Right cardiac atrium (tissue), 5 donors: ENCODE results near the gene MAGI2. TPM values are rescaled to one million over a fixed set of nuclear protein-coding genes. Genes with fewer than 3 reads are reported as not detected.
"Not testable (repeated sequence)": the region's sequence is repeated elsewhere in the genome, so short reads cannot be mapped to it uniquely, and the experiment has no call there.

Source experiments
- ATAC-seq, 2 donors: fragments of 200-7000 bp; cut with Tn5 transposase; one replicate each; pipeline versions ENCODE4 v1.8.0 to v1.9.1; 2020; ENCODE audit warnings: moderate library complexity in 2 of 2, mild to moderate bottlenecking in 1 of 2
- DNase-seq, 3 donors: peaks; one replicate each; pipeline ENCODE4 v3.0.0-alpha.2; 2020
- H3K27ac ChIP-seq: one replicate; pipeline ENCODE4 v1.5.1; 2013; ENCODE audit warnings: mild to moderate bottlenecking, low read length, control low read depth, moderate library complexity
- H3K27me3 ChIP-seq: one replicate; pipeline ENCODE4 v1.6.1; 2013; ENCODE audit not compliant: control insufficient read depth, insufficient read depth
- H3K4me1 ChIP-seq: one replicate; pipeline ENCODE4 v1.6.1; 2013; ENCODE audit warnings: low read length; ENCODE audit not compliant: control insufficient read depth, insufficient read depth
- H3K4me3 ChIP-seq: one replicate; pipeline ENCODE4 v1.5.1; 2013; ENCODE audit warnings: low read length, control low read depth
- H3K9me3 ChIP-seq: one replicate; pipeline ENCODE4 v1.6.1; 2013; ENCODE audit warnings: low read length; ENCODE audit not compliant: control insufficient read depth
- WGBS: extraction: QIAGEN DNeasy Blood & Tissue Kit; methylation state at CpG from one replicate; pipeline ENCODE4 v1.1.7; 2013; 5-methylcytosine and 5-hydroxymethylcytosine counted together
- intact Hi-C, 4 donors: fragments of 100-400 bp; cut with DNase I; formaldehyde crosslinking; loops; one replicate each; pipeline versions ENCODE4 v1.11.0 to v1.14.0; 2022 to 2023
- polyA plus RNA-seq: library from polyadenylated mRNA; stranded (reverse); fragments of 200-250 nt; gene quantifications from one replicate; pipeline ENCODE4 v1.2.3, GENCODE V29; 2013
- total RNA-seq, 4 donors: library from RNA; stranded (reverse); fragmentation: NEBNext Ultra II Directional; extraction: Animal tissue kit (Norgen Biotek cat#: 25700); gene quantifications; one replicate each; pipeline ENCODE4 v1.2.1, GENCODE V29; 2021
- donor health status: healthy with polysubstance abuse.
- donor health status: DM: no; HTN: yes; CAD: no.
- donor health status: DM: no; HTN: no; CAD: no.
- donor health status: DM: no; HTN: yes; CAD: no; lungs with severe emphysema.
- donor health status: DM: yes; HTN: yes; CAD: no.

Gene MAGI2
- total and polyA plus RNA-seq, 5 donors = 3.2 to 9.9 (median 7.9) TPM

DNA sequence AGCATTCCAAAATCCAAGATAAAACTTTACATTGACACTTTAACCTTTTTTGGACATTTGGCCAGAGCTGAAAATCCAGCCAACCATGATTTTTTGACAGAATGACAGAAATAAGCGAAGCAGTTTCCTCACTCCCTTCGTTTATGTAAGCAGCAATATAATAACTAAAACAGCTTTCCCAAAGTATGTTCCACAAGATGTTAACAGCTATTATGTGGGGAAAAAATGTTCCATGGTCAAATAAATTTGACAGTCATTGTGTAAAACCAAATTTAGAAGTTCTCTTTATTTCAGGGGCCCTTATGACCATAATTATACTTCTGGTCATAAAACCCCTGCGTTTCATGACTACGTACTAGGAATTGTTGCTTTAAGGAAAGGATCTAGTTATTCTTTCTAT is 416.5 kb downstream of the MAGI2 start:
- Histone ChIP-seq H3K4me1 (no peaks in the 10 kb centered on the region), H3K27me3 (no peaks in the 10 kb centered on the region), H3K4me3 (no peak overlapping the region), H3K9me3 (no peaks in the 10 kb centered on the region), H3K27ac (no peak overlapping the region)
- 68% methylated on average over 4 of the region's 4 CpGs for WGBS
- intact Hi-C loops = no loop called here
- ATAC-seq (no peak), DNase-seq (no peak)

DNA sequence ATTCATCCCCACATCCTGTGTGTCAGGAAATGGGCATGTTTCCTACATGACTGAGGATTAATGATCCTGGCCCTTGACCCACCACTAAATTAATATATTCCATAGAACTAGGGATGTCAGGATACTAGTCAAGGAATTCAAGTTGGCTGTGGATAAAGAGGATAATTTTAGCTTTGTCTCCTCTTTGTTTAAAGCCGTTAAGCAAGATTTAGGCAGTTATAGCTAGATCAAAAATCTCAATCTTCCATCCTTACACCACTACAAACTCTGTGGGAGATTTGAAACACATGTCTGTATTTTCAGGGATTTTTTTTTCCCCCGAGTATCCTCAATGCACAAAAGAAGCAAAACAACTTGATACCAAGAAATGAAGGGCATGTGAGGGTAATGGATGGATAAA is 417.1 kb downstream of the MAGI2 start:
- Histone ChIP-seq H3K4me3 (no peak overlapping the region), H3K27ac (no peak overlapping the region), H3K4me1 (no peaks in the 10 kb centered on the region), H3K9me3 (no peaks in the 10 kb centered on the region), H3K27me3 (no peaks in the 10 kb centered on the region)
- WGBS = 58% methylated on average over 2 of the region's 2 CpGs
- ATAC-seq (no peak), DNase-seq (no peak)
- intact Hi-C loops = no loop called here

DNA sequence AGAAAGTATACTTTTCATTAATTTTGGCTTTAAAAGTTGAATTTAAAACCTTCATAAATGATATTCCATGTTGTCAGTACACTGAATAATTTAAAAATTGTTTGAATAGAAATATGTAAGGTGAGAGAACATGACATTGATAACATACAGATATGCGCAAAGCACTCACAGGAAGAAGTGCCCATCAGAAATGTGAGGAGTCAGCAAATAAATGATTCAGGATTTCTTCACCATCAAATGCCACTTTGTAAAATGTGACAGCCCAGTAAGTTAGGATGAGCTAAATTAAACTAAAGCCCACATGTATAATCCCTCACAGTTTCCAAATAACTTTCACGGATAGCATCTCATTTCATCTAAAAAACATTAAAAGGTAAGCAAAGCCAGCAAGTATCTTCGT is 417.6 kb downstream of the MAGI2 start:
- Histone ChIP-seq H3K4me3 (no peak overlapping the region), H3K9me3 (no peaks in the 10 kb centered on the region), H3K4me1 (no peaks in the 10 kb centered on the region), H3K27me3 (no peaks in the 10 kb centered on the region), H3K27ac (no peak overlapping the region)
- intact Hi-C loops = no loop called here
- no peak for DNase-seq
- 87% methylated on average over 3 of the region's 3 CpGs for WGBS
- ATAC-seq = no peak

DNA sequence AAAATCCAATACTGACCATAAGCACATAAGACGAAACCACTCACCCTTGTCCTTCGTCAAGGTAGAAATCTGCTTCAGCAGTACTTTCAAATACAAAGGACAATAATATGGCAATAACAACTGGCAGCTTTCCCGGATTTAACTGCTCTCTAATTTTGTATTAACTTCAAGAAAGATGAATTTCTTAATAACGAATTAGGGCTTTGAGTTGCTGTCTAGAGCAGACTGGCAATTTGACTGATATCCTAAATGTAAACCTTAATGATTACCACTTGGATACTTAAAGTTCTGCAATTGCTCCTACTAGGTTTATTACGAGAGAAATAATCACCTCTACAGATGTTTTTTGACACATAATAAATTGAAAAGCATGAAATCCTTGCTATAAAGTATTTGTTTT is 418.7 kb downstream of the MAGI2 start:
- Histone ChIP-seq H3K27me3 (no peaks in the 10 kb centered on the region), H3K27ac (no peak overlapping the region), H3K4me1 (no peaks in the 10 kb centered on the region), H3K4me3 (no peak overlapping the region), H3K9me3 (no peaks in the 10 kb centered on the region)
- intact Hi-C loops = no loop called here
- 79% methylated on average over 5 of the region's 5 CpGs for WGBS
- ATAC-seq (no peak), DNase-seq (no peak)

DNA sequence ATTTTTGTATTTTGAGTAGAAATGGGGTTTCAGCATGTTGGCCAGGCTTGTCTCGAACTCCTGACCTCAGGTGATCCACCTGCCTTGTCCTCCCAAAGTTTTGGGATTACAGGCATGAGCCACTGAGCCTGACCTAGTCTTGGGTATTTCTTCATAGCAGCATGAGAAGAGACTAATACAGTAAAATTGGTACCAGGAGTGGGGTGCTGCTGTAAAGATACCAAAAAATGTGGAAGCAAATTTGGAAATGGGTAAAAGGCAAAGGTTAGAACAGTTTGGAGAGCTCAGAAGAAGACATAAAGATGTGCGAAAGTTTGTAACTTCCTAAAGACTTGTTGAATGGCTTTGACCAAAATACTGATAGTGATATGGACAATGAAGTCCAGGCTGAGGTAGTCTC is 433.8 kb downstream of the MAGI2 start:
- DNase-seq, intact Hi-C loops, H3K4me1 ChIP-seq, H3K9me3 ChIP-seq, H3K27me3 ChIP-seq, H3K4me3 ChIP-seq, ATAC-seq, H3K27ac ChIP-seq: not testable (repeated sequence)
- 76% methylated on average over 2 of the region's 2 CpGs for WGBS

DNA sequence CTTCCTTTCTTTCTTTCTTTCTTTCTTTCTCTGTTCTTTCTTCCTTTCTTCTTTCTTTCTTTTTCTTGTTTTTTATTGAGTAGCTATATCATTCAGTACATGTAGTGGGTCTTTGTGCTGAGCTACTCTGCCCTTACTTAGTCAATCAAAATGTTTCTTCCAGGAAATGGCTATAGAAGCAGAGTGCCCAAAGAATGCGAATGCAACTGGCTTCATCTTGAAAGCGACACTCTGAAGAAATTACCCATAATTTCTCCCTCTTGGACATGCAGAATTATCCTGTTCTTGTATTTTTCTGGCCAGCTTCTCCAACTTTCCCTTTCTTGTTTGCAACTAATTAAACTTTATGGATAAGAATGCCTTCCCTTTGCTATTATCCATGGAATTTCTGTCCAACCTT is 441.5 kb downstream of the MAGI2 start:
- Histone ChIP-seq H3K27ac (no peak overlapping the region), H3K4me3 (no peak overlapping the region), H3K9me3 (no peaks in the 10 kb centered on the region), H3K27me3 (no peaks in the 10 kb centered on the region), H3K4me1 (no peaks in the 10 kb centered on the region)
- no peak for ATAC-seq
- DNase-seq = no peak
- intact Hi-C loops = no loop called here
- WGBS = 87% methylated on average over 2 of the region's 2 CpGs

DNA sequence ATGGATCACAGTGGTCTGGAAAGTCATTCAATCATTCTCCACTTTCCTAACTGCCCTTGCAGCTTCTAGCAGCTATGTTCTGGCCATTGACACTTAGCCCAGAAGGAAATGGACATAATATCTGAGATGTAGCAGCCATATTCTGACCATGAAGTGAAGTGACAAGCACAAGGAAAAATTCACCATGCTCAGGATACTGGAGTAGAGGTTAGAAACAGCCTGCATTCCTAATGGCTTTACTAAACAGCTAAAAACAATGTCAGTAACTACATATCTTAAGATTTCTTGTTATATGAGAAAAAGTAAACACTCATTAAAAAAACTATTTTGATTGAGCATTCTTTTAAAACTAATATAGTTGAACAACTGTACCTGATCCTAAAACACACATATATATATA is 443.8 kb downstream of the MAGI2 start:
- H3K27ac ChIP-seq = no peak overlapping the region
- no peaks in the 10 kb centered on the region for H3K9me3 ChIP-seq
- no peak for ATAC-seq
- H3K4me3 ChIP-seq = no peak overlapping the region
- H3K4me1 ChIP-seq = no peaks in the 10 kb centered on the region
- intact Hi-C loops = no loop called here
- H3K27me3 ChIP-seq = no peaks in the 10 kb centered on the region
- DNase-seq = no peak

DNA sequence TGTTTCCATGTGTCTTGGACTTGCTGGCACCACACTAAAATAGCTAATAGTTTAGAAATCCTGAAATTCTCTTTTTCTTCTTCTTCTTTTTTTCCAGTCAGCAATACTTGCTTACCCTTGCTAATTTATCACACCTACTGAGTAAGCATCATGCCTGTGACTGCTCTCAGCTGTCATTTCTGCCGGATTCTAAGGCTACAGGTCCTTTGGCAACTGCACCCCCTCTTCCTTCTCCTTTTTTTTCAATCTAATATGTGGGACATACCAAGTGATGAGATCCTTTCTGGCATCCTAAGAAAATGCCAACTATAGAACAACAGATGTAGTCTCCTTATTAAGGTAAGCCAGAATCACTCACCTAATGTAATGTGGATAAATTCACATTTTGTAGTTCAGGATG is 444.7 kb downstream of the MAGI2 start:
- intact Hi-C loops = no loop called here
- WGBS = 56% methylated on average over 1 of the region's 1 CpG
- ATAC-seq = no peak
- H3K4me3 ChIP-seq = no peak overlapping the region
- DNase-seq = no peak
- H3K9me3 ChIP-seq = no peaks in the 10 kb centered on the region
- H3K27ac ChIP-seq = no peak overlapping the region
- H3K27me3 ChIP-seq = no peaks in the 10 kb centered on the region
- no peaks in the 10 kb centered on the region for H3K4me1 ChIP-seq

DNA sequence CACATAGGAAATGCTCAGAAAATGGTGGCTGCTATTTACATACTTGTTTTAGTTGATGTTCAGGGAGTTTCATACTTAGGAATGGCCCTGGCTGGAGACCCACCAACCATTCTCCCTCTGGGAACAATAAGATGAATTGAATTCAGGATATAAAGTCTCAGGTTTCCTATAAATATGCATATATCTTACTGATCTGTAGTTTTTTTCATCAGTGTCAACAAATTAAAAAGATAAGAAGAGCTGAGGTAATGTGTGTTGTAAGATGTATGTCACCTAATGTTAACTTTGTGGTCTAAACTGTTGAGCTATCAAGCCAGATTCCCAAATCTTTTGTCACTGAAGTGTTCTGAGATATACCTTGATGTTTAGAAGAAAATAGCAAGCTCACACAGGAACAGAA is 457.5 kb downstream of the MAGI2 start:
- intact Hi-C loops = no loop called here
- ATAC-seq = no peak

DNA sequence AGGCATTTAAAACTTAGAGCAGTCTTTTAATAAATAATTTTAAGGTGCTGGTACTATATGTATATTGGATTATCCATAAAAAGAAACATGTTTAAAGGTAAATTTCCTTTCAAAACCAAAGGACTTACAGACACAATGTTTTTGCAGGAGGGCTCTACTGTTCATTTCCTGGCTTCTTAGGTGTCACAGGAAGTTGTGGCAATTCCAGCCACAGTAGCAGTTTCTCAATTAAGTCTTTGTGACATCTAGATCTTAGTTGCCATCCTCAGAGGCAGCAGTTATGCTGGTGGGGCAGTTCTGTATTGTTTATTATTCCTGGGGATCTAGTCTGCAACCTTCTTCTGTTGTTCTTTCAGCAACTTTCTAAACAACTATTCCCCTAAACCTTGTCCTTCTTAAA is 460.1 kb downstream of the MAGI2 start:
- H3K27me3 ChIP-seq = no peaks in the 10 kb centered on the region
- no peak for DNase-seq
- ATAC-seq = no peak
- H3K4me1 ChIP-seq = no peaks in the 10 kb centered on the region
- intact Hi-C loops = no loop called here
- H3K4me3 ChIP-seq = no peak overlapping the region
- no peaks in the 10 kb centered on the region for H3K9me3 ChIP-seq
- H3K27ac ChIP-seq = no peak overlapping the region

More for the DNA sequence above, 457.5 kb downstream of the MAGI2 start:
- no peak overlapping the region for H3K4me3 ChIP-seq
- no peak overlapping the region for H3K27ac ChIP-seq
- no peaks in the 10 kb centered on the region for H3K27me3 ChIP-seq
- no peak for DNase-seq
- H3K4me1 ChIP-seq = no peaks in the 10 kb centered on the region
- no peaks in the 10 kb centered on the region for H3K9me3 ChIP-seq

DNA sequence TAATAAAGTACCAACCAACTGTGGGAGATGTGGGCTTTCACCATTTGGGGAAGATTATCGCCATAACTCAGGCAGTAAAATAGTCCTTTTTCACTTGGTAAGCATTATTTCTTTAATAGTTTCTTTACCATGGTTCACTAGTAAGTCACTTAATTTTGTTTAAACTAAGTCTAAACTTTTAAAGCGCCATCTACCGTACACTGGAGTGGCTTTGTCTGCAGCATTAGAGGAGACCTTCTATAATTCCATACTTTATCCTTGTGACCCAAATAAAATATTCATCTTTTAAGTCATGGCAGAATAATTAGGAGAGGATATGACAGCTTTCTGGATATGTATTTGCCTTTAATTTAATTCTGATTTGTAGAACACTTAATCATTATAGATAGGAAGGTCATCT is 468.0 kb downstream of the MAGI2 start:
- ATAC-seq (no peak), DNase-seq (no peak)
- H3K4me1 ChIP-seq = no peaks in the 10 kb centered on the region

DNA sequence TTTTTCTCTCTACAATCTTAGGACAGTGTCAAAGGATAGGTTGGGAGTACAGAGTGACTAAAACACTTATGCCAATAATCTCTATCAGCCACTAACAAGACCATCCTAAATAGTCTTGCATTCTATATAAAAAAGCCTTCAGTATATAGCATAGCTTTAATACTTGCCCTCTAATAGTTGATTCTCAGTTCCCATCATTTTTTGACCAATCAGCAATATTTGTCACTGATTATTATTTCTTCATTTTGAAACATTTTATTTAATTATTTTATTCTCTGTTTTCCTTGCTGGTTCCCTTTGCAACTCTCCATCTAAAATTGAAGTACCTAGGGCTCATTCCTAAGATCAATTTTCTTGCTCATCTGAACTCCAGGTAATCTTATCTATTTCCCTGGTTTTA is 470.0 kb downstream of the MAGI2 start:
- DNase-seq (no peak), ATAC-seq (no peak)
- intact Hi-C loops = no loop called here
- Histone ChIP-seq H3K4me3 (no peak overlapping the region), H3K27me3 (no peaks in the 10 kb centered on the region), H3K9me3 (no peaks in the 10 kb centered on the region), H3K27ac (no peak overlapping the region), H3K4me1 (no peaks in the 10 kb centered on the region)

More for the DNA sequence above, 468.0 kb downstream of the MAGI2 start:
- H3K27me3 ChIP-seq = no peaks in the 10 kb centered on the region
- no peak overlapping the region for H3K4me3 ChIP-seq
- intact Hi-C loops = no loop called here
- no peaks in the 10 kb centered on the region for H3K9me3 ChIP-seq
- WGBS = 90% methylated on average over 3 of the region's 3 CpGs
- no peak overlapping the region for H3K27ac ChIP-seq
